Measurements from ENCODE around the gene RALGAPB.
"Not testable (repeated sequence)": the region's sequence is repeated elsewhere in the genome, so short reads cannot be mapped to it uniquely, and the experiment has no call there.

Gene RALGAPB

DNA sequence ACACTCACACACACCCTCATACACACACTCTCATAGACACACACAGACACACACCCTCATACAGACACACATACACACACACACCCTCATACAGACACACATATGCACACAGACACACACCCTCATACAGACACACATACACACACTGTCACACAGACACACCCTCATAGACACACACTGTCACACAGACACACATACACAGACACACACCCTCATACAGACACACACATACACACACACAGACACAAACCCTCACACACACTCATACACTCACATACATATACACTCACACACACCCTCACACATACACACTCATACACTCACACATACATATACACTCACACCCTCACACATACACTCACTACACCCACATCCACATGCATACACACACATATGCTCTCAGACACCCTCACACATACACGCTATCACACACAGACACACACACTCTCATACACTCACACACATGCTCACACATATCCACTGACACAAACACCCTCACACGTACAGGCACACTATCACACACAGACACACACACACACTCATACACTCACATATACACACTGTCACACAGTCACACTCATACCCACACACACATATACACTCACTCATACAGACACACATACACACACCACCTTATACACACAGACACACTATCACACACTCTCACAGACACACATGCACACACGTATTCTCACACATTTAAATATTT is 117.5 kb downstream of the RALGAPB start:
- no peak for DNase-seq

DNA sequence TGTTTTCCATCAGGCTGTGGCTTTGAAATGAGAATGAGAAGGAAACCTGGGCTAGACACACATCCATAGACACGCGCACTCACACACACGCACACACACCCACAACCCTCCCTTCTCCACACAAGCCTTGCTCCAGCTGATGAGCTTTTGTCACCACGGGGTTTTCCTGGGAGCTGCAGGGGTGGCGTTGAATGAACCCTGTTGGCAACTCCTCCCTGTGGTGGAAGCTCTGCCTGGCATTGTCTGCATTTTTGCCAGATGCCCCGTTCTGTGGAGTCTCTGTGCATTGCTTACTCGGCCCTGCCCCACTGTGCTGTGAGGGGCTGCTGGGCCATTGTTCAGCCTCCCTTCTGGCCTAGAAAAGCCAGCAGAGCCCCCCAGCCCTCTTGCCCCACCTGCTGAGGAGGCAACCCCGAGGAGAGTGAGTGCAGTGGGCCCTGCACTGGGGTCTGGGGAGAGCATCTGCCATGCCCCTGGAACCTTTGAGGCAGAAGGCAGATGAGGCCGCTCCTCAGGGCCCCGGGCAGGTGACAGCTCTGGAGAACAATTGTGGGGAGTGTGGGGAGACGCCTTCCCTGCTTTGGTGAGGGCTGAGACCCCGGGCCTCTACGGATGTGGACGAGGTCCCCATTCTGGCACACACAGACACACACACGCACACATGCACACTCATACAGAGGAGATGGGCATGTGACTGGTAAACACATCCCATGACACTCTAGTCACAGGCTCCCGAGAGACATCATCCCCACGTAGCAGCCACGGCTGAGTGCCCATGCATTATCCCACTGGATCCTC is 118.2 kb downstream of the RALGAPB start:
- DNase-seq = no peak

- DNase-seq = no peak
These were observed 119.1 kb downstream of the RALGAPB start for GRCh38 chr20:38591474-38592410.

- DNase-seq = not testable (repeated sequence)
These were observed 119.8 kb downstream of the RALGAPB start for GRCh38 chr20:38592411-38592790.

- not testable (repeated sequence) for DNase-seq
These were observed 121.6 kb downstream of the RALGAPB start for GRCh38 chr20:38594281-38594680.

DNA sequence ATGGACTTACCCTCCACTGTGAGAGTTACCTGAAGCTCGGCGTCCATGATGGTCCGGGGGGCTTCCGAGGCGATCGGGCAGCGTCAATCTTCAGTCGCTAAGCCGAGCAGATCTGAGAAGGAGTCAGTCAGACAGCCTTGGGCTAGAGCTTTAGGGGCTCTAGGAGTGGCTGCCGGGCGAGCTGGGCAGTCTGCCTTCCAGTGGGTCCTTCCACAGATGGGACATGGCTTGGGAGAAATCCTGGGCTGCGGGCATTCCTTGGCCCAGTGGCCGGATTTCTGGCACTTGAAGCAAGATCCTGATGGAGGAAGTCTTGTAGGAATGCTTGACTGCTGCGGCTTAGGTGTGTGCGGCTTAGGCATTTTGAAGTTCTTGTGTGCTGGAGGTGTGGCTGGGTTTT is 123.2 kb downstream of the RALGAPB start:
- not testable (repeated sequence) for DNase-seq

DNA sequence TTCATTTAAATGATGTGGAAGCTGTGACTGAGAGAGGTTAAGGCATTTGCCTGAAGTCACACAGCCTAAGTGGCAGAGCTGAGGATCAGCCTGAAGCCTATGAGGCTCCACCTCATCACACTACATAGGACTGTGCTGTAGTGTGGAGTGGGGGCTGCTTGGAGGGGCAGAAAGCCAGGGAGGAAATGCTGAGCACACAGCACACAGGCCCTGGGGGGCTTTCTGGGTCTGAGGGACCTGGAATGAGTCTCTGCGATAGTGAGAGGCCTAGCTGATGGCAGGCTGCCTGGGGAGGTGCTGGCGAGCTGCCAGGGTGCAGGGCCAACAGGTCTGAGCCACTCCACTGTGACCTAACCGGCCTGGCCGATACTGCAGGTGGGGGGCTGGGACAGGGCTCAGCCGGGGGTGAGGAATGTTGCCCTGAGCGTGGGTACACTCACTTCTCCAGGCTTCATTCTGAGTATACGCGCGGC is 126.8 kb downstream of the RALGAPB start:
- no peak for DNase-seq

- DNase-seq = no peak
These were observed 127.4 kb downstream of the RALGAPB start for GRCh38 chr20:38600057-38600456.

GRCh38 chr20:38601216-38602184 is 128.9 kb downstream of the RALGAPB start, which contains the start of gene ARHGAP40:
TSS of gene ARHGAP40 (plus strand) at chr20:38601809.
- no peak for DNase-seq

GRCh38 chr20:38602185-38602581 is 129.5 kb downstream of the RALGAPB start:
- DNase-seq = no peak

GRCh38 chr20:38603286-38603685 is 130.6 kb downstream of the RALGAPB start:
- no peak for DNase-seq

GRCh38 chr20:38604873-38605303 is 132.2 kb downstream of the RALGAPB start:
- no peak for DNase-seq

- DNase-seq = no peak
These were observed 134.7 kb downstream of the RALGAPB start for GRCh38 chr20:38607351-38607750.

DNA sequence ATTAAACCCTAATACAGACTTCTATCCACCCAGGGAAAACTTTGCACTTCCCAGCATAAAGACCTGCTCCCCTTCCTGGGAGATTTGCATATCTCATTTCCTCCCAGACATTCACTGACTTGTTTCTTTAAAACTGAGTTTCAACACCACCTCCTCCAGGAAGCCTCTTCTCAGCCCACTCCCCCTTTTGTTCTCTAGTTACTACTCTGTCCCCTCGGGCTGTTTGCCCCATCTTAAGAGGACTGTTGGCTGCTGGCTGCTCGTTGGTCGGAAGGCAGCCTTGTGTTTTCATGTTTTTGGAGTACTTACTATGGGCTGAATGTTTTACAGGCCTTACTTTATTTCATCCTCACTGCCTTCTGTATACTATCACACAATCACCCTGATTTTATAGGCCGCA is 135.5 kb downstream of the RALGAPB start:
- DNase-seq = no peak

GRCh38 chr20:38609815-38610214 is 137.2 kb downstream of the RALGAPB start:
- DNase-seq = no peak

- no peak for DNase-seq
These were observed 137.9 kb downstream of the RALGAPB start for GRCh38 chr20:38610521-38610920.

DNA sequence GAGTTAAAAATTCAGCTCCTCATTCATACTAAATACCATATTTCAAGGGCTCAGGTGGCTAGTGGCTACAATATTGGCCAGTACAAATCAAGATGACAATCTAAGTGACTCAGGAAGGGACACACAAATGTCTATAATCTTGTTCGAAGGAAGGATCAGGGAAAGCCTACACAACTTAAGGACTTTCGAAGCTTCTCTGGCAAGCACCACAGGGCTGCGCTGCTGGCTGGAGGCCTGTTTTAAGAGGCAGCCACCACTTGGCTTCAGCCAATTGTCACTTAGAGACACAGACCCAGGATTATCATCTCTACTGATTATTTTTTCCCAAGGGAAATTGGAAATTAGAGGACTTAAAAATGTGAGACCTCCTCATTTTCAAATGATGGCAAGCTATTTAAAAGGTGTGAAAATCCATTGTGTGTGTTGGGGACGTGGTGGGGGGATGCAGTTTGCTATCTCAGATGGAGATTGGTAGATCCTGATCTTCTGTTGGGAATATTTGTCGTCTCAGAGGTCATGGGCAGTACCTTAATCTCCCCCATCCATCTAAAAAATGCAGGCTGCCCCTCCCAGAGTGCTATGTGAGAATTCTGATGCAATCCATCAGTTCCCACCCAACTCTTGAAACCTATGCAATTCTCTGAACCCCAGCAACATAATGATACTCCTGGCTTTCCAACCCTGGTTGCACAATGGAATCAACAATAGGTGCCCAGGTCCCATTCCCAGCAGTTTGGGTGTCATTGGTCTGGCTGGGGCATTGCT is 140.3 kb downstream of the RALGAPB start:
- no peak for DNase-seq

DNA sequence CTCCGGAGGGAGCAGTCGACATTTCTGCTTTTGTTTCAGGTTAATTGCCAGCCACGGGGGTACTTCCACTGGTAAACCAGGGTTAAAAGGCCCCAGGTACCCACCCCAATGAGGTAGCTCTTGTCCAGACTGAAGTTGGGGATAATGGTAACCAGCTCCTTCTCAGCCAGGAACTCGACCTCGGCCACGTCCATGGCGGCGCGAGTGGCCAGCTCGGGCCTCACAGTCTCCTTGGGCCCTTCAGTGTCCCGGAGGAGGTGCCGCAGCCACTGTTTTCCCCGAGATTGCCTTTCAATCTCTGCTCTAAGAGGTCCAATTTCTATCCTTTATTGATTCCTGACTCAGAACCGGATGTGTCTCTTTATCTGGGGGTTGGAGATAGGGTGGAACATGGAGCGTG is 142.6 kb downstream of the RALGAPB start:
- no peak for DNase-seq

- no peak for DNase-seq
These were observed 143.8 kb downstream of the RALGAPB start for GRCh38 chr20:38616457-38616856.

GRCh38 chr20:38617011-38617829 is 144.6 kb downstream of the RALGAPB start:
- no peak for DNase-seq
